HG03432 (cell line): ENCODE data around the gene MAN1C1.
"Not testable (repeated sequence)": the region's sequence is repeated elsewhere in the genome, so short reads cannot be mapped to it uniquely, and the experiment has no call there.

ENCODE experiments used
- ATAC-seq: cut with Tn5 transposase; IDR thresholded peaks from one replicate; pipeline ENCODE4 v1.9.1; 2021; ENCODE audit warnings: mild to moderate bottlenecking, moderate library complexity; ENCODE audit not compliant: unreplicated experiment

MAN1C1 gene

DNA sequence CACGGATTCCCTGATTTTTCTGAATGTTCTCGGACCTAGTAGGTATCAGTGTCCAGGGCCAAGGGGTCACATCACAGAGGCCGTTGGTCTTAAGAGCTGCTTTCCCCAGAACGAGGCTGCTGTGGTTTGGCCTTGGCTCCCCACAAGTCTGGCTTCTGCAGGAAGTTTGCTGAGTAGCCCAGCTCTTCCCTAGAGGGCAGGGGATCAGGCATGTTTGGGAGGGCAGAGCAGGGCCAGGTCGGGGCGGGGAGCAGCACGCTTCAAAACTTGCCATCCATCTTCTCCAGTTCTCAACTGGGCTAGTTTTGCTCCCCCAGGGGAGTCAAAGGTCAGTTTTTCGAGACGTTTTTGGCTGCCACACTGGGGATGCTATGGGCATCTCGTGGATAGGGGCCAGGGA is 37.0 kb downstream of the MAN1C1 start:
- ATAC-seq = no peak

DNA sequence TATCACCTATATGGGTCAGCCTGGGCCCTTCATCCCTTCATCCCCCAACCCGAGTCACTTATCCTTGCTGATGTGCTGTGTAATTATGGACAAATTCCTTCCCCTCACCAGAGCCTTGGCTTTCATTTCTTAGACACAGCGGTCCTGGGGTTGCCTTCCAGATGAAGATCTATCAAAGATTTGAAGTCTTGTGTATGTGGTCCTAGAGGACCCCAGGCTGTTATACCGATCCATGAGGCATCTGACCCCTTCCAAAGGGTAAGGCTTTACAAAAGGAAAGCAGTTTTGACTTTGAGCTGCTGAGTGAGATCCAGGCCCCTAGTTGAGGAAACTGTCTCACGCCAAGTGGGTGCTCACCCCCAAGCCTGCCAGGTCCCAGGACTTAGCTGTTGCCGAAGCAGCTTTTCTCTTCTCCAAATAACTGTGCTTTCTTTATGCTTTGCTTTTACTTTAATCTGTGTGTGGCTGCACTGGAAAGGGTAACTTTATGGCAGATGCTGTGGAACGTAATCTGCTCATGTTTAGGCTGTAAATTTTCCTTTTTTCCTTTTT is 37.6 kb downstream of the MAN1C1 start:
- ATAC-seq = no peak

DNA sequence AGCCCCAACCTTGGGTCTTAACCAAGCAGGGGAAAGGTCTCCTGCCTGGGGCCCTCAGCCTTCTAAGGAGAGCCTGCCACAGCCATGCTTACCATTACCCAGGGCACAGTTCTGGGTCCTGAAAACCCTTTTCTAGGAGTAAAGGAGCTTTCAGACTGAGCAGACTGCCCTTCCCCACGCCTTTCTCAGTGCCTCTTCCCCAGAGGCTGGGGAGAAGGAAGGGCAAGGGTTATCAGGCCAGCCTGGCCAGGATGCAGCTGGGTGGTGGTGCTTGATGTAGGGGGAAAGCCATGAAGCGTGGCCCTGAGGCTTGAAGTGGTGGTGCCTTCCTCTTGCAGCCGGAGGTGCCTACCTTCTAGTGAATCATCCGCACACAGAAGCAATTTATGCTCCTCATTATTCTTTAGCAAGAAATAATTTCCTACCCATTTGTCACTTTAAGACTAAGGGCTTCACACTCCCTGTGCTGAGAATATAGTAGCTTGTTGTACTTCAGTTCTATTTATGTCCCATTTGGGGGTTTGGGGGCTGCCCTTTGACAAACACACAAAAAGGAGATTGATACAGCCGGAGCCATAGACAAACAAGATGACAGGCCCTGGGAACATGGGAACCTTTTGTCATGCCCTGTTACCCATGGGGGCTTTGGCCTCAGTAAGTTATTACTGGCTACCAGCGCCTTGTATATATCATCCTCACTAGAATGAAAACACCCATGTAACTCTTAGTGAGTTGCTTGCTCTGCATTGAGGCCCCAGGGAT is 40.7 kb downstream of the MAN1C1 start:
- no peak for ATAC-seq

DNA sequence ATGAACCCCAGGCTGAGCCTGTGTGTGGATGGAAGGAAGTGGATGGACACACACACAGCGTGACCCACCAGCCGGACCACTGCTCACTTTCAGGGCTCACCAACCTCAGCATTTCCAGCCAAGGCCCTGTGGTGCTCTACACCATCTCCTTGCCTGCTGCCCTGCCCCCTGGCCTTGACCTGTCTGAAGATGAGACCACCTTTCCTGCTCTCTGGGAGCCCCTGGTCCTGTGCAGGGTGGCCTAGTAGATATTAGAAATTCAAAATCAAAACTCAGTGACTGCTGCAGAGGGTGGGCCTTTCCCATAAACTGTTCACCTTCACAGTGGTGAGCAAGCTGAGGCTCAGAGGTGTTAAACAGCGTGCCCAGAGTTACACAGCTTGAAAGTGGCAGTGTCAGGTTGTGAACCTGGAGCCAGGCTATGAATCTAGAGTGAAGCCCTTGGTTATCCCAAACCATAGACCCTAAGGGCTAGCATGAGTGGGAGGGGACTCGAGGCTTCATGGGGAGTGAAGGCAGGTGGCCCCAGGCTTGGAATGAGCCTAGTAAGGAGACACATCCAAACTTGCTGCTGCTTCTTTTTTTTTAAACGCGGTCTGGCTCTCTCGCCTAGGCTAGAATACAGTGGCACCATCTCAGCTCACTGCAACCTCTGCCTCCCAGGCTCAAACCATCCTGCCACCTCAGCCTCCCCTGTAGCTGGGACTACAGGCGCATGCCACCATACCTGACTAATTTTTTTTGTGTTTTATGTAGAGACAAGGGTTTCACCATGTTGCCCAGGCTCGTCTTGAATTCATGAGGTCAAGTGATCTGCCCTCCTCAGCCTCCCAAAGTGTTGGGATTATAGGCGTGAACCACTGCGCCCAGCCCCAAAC is 41.5 kb downstream of the MAN1C1 start:
- ATAC-seq = no peak

DNA sequence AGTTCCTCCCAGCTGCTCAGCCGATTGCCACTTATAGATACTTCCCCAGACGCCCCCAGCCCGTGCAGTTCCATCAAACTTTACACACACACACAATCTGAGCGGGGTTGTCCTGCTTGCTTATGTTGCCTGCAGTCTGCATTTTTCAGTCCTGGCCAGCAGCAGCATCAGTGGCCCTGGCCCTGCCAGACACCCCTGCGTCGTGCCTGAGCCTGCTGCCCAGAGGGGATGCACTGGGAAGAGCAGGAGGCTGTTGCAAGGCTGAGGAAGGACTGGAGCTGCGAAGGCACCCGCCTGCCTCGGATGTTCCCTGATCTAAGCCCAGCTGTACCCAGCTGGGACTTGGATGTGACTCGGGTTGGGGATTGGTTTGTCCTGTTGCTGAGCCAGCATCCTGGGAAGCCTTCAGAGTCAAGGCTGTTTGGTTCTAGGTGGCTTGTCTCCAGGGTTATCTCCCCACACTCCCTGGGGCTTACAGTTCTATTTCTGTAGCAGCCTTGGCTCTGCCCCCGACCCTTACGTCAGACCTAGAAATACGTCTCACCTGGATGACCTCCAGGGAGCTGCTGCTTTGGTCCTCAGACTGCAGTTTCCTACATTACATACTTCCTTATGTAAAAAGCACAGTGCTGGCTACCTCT is 42.3 kb downstream of the MAN1C1 start:
- ATAC-seq = no peak

DNA sequence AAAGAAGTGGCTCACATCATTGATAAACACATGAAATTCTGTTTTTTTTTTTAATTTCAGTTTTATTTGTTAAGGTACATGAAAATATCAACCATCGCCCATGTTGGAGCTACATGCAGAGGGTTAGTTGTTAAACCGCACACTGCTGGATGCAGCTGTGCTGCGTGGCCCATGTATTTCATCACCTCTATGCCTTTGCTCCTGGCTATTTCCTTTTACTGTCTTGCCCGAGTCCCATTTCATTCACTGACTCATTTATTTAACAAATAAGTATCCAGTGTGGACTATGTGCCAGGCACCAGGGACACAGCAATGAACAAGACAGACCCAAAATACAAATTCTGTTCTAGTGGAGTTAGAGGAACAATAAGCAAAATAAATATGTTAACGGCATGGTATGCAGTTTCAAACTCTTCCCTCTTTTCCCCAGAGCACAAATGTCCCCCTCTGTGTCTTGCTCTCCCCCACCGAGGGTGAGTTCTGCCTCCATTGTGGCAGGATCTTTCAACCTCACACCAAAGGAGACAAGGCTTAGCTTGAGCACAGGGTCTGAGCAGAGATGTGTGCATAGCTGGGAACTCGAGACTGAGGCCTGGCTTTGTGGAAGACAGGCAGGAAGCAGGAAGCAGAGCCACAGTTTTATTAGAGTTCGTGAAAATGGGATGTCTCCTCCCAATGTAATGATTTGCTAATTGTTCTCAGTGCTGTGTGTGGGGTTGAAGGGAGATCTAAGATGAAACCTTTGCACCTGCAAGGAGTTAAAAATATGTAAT is 44.6 kb downstream of the MAN1C1 start:
- no peak for ATAC-seq

DNA sequence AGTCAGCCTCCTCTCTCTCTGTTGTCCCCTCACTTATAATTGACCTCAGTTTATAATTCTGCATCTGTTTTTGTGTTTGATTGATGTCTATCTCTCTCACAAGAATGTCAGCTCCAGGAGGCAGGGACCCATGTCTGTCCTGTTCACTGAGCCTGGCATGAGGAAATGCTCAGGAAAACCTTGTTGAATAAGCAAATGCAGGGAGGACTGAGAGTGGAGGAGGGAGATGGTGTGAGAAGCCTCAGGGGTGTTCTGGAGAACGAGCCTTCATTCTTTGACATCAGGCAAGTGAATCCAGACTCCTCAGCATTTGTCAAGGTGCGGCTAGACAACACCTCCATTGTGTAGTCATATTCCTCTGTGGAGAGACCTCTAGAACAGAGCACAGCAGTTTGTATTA is 45.5 kb downstream of the MAN1C1 start:
- ATAC-seq = no peak

DNA sequence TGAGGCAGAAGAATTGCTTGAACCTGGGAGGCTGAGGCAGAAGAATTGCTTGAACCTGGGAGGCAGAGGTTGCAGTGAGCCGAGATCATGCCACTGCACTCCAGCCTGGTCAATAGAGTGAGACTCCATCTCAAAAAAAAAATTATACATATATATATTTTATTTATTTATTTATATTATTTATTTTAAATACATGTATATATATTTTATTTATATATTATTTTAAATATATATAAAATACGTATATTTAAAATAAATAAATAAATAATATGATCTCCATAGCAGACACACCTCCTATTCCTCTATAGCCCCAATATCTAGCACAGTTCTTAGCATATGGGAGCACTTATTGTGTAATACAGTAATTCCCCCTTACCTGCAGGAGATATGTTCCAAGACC is 46.4 kb downstream of the MAN1C1 start:
- ATAC-seq = not testable (repeated sequence)

DNA sequence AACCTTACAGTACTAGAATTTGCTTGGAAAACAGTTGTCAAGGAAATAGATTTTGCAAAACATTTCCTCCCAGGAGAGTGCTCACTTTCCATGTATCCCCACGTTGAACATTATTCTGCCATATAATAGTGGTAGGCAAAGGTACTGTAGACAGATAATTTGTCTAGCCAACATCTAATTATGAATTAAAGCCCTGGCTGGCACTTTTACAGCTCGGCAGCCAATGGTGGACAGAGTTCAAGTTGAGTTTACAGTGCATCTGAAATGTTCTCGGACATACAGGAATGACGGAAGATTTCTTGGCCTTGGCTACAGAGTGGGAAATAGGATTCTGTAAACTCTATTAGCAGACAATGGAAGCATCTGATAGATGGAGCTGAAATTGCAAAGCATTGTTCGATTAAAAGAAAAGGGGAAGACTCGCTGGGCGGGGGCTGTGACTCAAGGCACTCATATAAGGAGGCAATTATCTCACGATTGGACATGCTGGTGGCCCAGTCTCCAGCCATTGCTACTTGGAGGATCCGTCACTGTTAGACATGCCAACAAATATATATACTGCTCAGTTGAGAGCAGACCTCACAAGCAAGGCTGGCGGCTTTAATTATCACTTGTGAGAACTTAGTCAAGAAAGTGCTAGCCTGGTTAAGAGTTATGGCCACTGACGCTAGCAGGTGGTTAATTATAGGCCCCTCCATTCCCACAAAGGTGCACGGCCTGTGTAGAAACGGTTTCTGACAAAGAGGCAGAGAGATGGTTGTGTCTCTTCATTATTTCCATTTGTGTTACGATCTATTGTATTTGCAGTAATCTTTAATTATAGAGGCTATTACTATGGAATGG is 48.0 kb downstream of the MAN1C1 start:
- ATAC-seq = no peak

DNA sequence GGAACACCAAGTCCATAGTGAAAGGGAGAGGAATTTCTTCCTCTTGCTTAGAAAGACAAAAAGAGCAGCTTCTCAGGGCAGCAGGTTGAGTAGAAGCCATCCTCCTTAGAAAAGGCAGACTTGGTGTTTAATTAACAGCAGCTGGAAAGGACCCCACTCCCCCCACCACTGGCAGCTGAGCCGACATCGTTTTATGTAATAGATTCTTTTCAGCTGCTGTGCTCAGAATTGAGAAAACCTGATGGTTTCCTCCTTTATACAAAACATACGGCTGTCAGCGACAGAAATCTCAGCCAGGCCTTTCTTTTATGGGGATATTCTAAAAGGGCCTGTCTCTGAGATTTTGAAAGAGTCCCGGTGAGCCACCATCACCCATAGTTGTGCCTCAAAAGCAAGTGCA is 49.9 kb downstream of the MAN1C1 start:
- no peak for ATAC-seq

DNA sequence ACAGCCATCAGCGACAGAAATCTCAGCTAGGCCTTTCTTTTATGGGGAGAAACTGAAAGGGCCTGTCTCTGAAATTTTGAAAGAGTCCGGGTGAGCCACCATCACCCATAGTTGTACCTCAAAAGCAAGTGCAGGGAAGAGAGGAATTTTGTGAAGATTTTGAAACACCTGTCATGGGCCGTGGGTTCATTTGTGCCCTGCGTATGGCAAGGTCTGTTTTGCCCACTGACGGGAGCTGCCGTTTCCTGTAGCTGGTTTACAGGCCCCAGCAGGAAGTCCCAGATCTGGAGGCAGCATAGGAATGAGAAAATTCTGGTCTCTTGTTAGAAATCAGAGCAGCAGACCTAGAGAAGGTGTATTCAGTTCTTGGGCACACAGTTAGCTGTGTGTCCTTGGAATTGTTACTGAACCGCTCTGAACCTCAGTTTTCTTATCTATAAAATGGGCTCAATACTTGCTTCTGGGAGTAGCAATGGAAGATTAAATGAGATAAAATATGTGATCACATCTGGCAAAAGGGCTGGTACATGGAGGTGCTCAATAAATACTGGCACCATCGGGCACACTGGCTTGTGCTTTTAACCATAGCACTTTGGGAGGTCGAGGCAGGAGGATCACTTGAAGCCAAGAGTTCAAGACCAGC is 52.5 kb downstream of the MAN1C1 start:
- no peak for ATAC-seq

DNA sequence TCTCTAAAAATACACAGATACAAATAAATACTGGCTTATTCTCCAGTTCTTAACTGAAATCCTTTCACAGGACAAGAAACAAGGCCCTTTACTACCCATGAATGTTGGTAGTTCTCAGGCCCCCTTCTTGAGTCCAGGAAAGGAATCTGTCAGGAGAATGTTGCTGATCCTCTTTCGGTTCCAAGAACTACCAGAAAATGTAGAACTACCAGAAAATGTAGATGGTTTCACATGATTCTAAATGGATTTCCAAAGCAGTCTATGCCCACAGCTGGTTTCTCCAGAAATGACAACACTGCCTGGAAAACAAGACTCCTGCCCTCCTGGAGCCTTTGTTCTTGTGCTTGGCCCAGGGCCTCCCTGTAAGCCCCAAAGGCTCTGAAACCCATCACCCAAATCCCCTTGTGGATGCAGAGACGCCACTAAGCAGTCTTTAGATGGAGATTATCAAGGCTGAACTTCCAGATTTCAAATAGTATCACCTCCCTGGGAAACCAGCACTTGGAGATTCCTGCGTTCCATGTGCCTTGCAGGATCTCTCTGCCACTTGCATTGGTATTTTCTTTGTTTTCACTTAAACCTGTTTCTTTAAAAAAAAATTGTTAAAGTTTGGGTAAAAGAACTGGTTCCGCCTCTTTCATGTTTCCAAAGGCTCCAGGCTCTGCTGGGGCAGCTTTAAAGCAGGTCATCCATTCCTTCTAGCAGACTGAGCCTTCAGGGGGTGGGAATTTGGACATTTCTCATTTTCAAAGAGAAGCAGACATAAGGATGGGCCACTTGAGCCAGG is 53.4 kb downstream of the MAN1C1 start:
- no peak for ATAC-seq

DNA sequence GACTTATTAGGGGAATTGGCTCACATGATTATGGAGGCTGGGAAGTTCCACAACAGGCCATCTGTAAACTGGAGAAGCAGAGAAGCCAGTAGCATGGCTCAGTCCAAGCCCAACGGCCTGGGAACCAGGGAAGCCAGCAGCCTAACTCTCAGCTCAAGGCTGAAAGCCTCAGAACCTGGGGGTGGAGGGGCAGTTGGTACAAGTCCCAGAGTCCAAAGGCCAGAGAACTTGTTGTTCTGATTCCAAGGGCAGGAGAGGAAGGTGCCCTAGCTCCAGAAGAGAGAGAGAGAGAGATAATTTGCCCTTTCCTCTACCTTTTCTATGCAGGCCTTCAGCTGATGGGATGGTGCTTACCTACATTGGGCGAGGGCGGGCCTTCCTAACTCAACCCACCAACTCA is 55.3 kb downstream of the MAN1C1 start:
- ATAC-seq = no peak

DNA sequence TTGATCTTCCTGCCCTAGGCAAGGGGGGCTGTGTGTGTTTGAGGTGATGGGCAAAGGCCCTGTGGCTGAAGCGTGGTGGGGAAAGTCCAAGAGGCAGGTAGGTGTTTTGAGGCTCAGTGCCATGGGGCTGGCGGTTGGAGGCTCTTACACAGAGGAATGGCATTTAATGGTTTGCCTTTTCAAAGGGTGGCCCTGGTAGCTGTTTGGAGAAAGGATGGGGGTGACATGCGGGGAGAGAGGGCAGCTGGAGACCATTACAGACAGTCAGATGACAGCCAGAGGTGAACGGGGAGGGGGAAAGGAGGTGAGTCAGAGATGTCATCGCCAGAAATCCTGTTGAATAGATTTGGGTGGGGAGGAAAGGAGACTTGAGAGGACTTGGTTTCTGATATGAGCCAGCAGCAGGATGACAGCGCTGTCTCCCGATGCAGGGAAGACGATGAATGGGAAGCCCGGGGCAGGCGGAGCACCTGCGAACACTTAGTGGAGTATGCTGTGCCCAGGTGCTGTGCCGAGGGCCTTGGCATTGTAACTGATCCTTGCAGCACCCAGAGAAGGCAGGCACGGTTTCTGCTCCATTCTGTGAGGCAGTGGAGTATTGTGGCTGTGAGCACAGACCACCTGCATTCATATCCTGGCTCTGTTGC is 56.3 kb downstream of the MAN1C1 start:
- ATAC-seq = no peak

DNA sequence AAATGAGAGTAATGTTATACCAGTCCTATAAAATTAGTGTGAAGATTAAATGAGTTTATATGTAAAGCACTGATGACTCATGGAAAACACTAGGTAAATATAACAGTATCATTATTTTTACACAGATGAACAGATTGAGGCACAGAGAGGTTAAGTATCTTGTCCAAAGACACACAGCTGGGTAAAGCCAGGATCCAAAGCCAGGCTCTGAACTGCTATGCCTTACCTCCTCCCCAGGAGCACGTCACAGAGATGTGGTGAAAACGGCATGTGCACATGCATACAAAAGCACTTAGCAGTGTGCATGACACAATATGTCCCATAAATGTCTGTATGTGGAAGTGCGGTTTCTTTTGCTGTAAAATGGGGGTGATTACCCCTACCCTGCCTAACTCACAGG is 56.9 kb downstream of the MAN1C1 start:
- no peak for ATAC-seq

DNA sequence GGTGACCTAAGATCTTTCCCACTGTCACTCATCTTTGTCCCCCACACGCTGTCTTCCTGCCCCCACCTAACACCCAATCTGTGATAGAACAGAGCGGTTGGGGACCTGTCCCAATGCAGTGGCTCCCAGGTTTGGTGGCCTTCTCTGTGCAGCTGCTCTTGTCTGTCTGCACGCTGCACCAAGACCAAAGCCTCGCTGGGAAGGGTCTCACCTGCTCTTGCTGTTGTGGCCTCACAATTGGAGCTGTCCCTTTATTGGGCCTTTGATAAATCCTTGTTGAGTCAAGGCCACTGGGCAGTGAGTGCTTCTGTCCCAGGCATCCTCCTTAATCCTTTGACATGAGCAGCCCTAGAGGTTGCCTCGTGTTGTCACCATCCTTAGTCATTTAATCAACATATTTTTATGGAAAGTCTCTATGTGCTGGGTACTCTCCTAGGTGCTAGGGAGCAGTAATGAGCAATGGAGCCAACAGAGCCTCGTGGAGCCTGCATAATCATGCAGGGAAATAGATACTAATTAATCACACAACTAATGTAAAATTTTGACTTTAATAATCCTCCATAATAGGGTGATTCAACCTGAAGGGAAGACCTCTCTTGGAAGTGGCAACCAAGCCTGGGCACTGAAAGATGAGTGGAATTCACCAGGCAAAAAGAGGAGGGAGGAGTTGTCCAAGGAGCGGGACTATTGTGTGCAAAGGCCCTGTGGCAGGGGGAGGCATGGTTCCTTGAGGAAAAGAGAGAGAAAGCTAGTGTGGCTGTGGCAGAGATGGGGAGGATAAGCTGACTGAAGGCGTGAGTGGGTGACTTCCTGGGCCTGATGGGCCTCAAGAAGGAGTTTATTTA is 57.6 kb downstream of the MAN1C1 start:
- no peak for ATAC-seq

DNA sequence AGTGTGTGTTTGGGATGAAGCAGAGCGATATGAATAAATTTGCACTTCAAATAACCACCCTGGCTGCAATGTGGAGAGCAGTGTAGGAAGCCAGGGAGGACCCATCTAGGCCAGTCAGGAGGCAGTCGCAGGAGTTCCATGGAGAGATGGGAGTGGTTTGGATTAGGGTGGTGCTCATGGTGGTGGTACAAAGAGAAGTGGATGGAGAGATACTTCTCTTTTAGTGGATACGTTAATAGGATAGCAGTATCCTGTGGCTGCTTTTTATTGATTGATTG is 58.2 kb downstream of the MAN1C1 start:
- ATAC-seq = no peak
